B cell (primary cell): ENCODE results near the gene MYH7. TPM values are rescaled to one million over a fixed set of nuclear protein-coding genes. Genes with fewer than 3 reads are reported as not detected.

Experiments
- ATAC-seq: fragments of 200-7000 bp; cut with Tn5 transposase; one replicate; pipeline ENCODE4 v1.10.0; 2021; ENCODE audit warnings: low read depth, mild to moderate bottlenecking, moderate number of reproducible peaks, moderate library complexity
- CTCF ChIA-PET: fragments of 350-600 bp; sonication (Branson Sonifier 250); formaldehyde crosslinking; loops from one replicate; lab custom pipeline; 2021; ENCODE audit warnings: antibody characterized with exemption, inconsistent platforms; lab: Charles Lee
- POLR2A ChIA-PET: fragments of 350-600 bp; sonication (Branson Sonifier 250); formaldehyde crosslinking; loops from one replicate; lab custom pipeline; 2021; ENCODE audit warnings: antibody characterized with exemption; lab: Charles Lee
- DNase-seq: peaks from one replicate; pipeline ENCODE4 v3.0.0; 2013
- H2AFZ ChIP-seq: 2 replicates; pipeline ENCODE4 v1.6.1; 2012; ENCODE audit warnings: mild to moderate bottlenecking, low read depth, low read length; ENCODE audit not compliant: insufficient read depth, poor library complexity, severe bottlenecking
- H3K27ac ChIP-seq, 2 donors: 1 replicate in 1 of 2; 2 replicates in 1 of 2; pipeline ENCODE4 v1.5.1; 2012 to 2013; ENCODE audit warnings: low read length in 2 of 2, mild to moderate bottlenecking in 2 of 2, moderate library complexity in 1 of 2
- H3K27me3 ChIP-seq, 4 experiments: fragments of 200-600 bp in 1 of 4; sonication (generic) in 1 of 4; replicated peaks in 1 of 4; 1 replicate in 2 of 4; 2 replicates in 2 of 4; pipeline versions ENCODE4 v1.6.1 to v1.7.0; 2013 to 2016; ENCODE audit warnings: low read length in 3 of 4, mild to moderate bottlenecking in 2 of 4, mixed read lengths in 1 of 4, moderate library complexity in 1 of 4; ENCODE audit not compliant: insufficient read depth in 4 of 4, control insufficient read depth in 3 of 4; ENCODE audit errors: control extremely low read depth in 1 of 4
- H3K36me3 ChIP-seq, 2 experiments: replicated peaks in 1 of 2; 1 replicate in 1 of 2; 2 replicates in 1 of 2; pipeline versions ENCODE4 v1.6.1 to v1.7.1; 2013; ENCODE audit warnings: low read length in 1 of 2; ENCODE audit not compliant: insufficient read depth in 2 of 2, control insufficient read depth in 1 of 2; ENCODE audit errors: control extremely low read depth in 1 of 2, extremely low read depth in 1 of 2
- H3K4me1 ChIP-seq, 2 donors: fragments of 200-600 bp in 1 of 2; sonication (generic) in 1 of 2; 1 replicate in 1 of 2; 2 replicates in 1 of 2; pipeline versions ENCODE4 v1.5.1 to v1.6.1; 2013 to 2017; ENCODE audit warnings: low read length in 2 of 2; ENCODE audit not compliant: control insufficient read depth in 2 of 2, insufficient read depth in 2 of 2
- H3K4me2 ChIP-seq: replicated peaks from 2 replicates; pipeline ENCODE3; 2012; ENCODE audit warnings: mild to moderate bottlenecking, low read depth, low read length; ENCODE audit not compliant: poor library complexity, severe bottlenecking
- H3K4me3 ChIP-seq, 5 experiments: fragments of 200-600 bp in 1 of 5; sonication (generic) in 1 of 5; 1 replicate in 3 of 5; 2 replicates in 2 of 5; pipeline versions ENCODE4 v1.5.1 to v1.7.0; 2011 to 2016; ENCODE audit warnings: low read length in 4 of 5, mild to moderate bottlenecking in 4 of 5, low read depth in 2 of 5, control low read depth in 1 of 5, moderate library complexity in 1 of 5; ENCODE audit not compliant: insufficient read depth in 1 of 5; ENCODE audit errors: control extremely low read depth in 1 of 5, extremely low read depth in 1 of 5
- H3K79me2 ChIP-seq: fragments of 200-600 bp; sonication (generic); one replicate; pipeline ENCODE4 v1.6.0; 2016; ENCODE audit warnings: low read length; ENCODE audit not compliant: control insufficient read depth, insufficient read depth
- H3K9ac ChIP-seq: fragments of 200-600 bp; sonication (generic); 2 replicates; pipeline ENCODE4 v1.6.1; 2017; ENCODE audit warnings: mild to moderate bottlenecking, low read length, moderate library complexity
- H3K9me3 ChIP-seq, 3 donors: one replicate each; pipeline versions ENCODE4 v1.6.1 to v1.7.1; 2013; ENCODE audit warnings: low read length in 2 of 3; ENCODE audit not compliant: control insufficient read depth in 2 of 3, insufficient read depth in 1 of 3; ENCODE audit errors: control extremely low read depth in 1 of 3
- H4K20me1 ChIP-seq: 2 replicates; pipeline ENCODE4 v1.6.0; 2012; ENCODE audit warnings: mild to moderate bottlenecking, low read length; ENCODE audit not compliant: insufficient read depth, control insufficient read depth, poor library complexity, severe bottlenecking
- H3K27ac Mint-ChIP-seq: one replicate; pipeline ENCODE4 v1.8.0; 2021; ENCODE audit warnings: mixed read lengths
- H3K27me3 Mint-ChIP-seq: one replicate; pipeline ENCODE4 v1.8.0; 2021; ENCODE audit warnings: mixed read lengths
- H3K4me1 Mint-ChIP-seq: one replicate; pipeline ENCODE4 v1.8.0; 2021; ENCODE audit warnings: mixed read lengths
- H3K4me3 Mint-ChIP-seq: one replicate; pipeline ENCODE4 v1.8.0; 2021; ENCODE audit warnings: mixed read lengths
- H3K9me3 Mint-ChIP-seq: one replicate; pipeline ENCODE4 v1.8.0; 2022; ENCODE audit warnings: mixed read lengths; ENCODE audit not compliant: insufficient read depth
- CTCF ChIP-seq: fragments of 200-600 bp; IDR thresholded peaks from one replicate; pipeline ENCODE4 v1.8.0; 2022; ENCODE audit warnings: antibody characterized with exemption, mild to moderate bottlenecking
- EZH2 ChIP-seq: IDR thresholded peaks from 2 replicates; pipeline ENCODE4 v1.6.1; 2012; ENCODE audit warnings: borderline replicate concordance, low read depth, mild to moderate bottlenecking, moderate library complexity, low read length; ENCODE audit not compliant: insufficient read depth, poor library complexity, severe bottlenecking
- WGBS: methylation state at CpG from one replicate; pipeline ENCODE4 v1.1.5; 2013; ENCODE audit warnings: missing lambda C conversion rate; ENCODE audit not compliant: insufficient coverage; 5-methylcytosine and 5-hydroxymethylcytosine counted together
- intact Hi-C: fragments of 100-400 bp; cut with micrococcal nuclease; formaldehyde crosslinking; loops from one replicate; pipeline ENCODE4 v1.10.0; 2022
- polyA plus RNA-seq: library from polyadenylated mRNA; depleted of rRNA; stranded (reverse); fragments of >200 nt; gene quantifications from 2 replicates; pipeline ENCODE4 v1.2.3, GENCODE V29; 2012
- total RNA-seq, 2 donors: library from RNA; stranded (reverse); fragments of 120-200 nt in 1 of 2; gene quantifications; 1 replicate in 1 of 2; 2 replicates in 1 of 2; pipeline versions ENCODE4 v1.2.3 to v1.2.4, GENCODE V29; 2013 to 2022

MYH7 gene
- total and polyA plus RNA-seq, 2 donors (not counting 1 experiment from before 2014, with no cell fraction given): not detected

DNA sequence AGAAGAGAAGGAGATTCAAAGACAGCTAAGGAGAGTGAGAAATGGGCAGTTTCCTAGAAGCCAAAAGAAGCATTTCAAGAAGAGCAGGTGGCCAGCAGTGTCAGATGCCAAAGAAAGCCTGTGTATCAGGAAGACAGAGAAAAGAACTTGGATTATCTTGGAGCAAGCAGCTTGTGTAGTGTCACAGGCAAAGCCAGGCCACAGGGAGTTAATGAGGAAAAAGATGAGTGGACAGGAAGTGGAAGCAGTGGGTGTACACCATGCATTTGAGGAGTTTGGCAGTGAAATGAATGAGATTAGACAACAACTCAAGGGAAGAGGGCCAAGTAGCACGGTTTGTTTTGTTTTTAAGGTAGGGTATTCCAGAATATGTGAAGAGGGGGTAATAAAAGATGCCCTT, 5.6 kb upstream of the MYH7 start:
- no peaks in the 10 kb centered on the region for H3K4me1 Mint-ChIP-seq
- no peak overlapping the region for H3K27ac Mint-ChIP-seq
- H3K27me3 ChIP-seq: peaks cover 0 to 4% (median 1%) of the 10 kb centered on the region in 4 experiments
- H3K36me3 ChIP-seq: no peaks in the 10 kb centered on the region
- intact Hi-C loops: no loop called here
- H2AFZ ChIP-seq: no peak overlapping the region
- no peak overlapping the region for H3K9ac ChIP-seq
- ATAC-seq: no peak
- no peaks in the 10 kb centered on the region for H3K9me3 Mint-ChIP-seq
- no peak for DNase-seq
- H3K4me3 ChIP-seq: no peak overlapping the region
- no peak overlapping the region for H3K4me3 Mint-ChIP-seq
- H3K79me2 ChIP-seq: no peaks in the 10 kb centered on the region
- 67% methylated on average over 1 of the region's 1 CpG for WGBS
- H4K20me1 ChIP-seq: no peaks in the 10 kb centered on the region
- H3K4me1 ChIP-seq: no peaks in the 10 kb centered on the region
- no peaks in the 10 kb centered on the region for H3K9me3 ChIP-seq
- no peak overlapping the region for H3K4me2 ChIP-seq
- peaks cover 36% of the 10 kb centered on the region for H3K27me3 Mint-ChIP-seq
- TF ChIP-seq CTCF (no peak), EZH2 (no peak)
- ChIA-PET POLR2A (no interaction called here), CTCF (interaction anchor here (1.2 kb wide), 1 partner anchor 121 kb away, joined by 3 read pairs; no protein-coding TSS in a partner anchor)
- H3K27ac ChIP-seq: no peak overlapping the region

- Mint-ChIP-seq H3K4me1 (no peaks in the 10 kb centered on the region), H3K27me3 (peaks cover 36% of the 10 kb centered on the region)
- CTCF ChIA-PET: no interaction called here
Measured at GRCh38 chr14:23439107-23439835, 3.8 kb upstream of the MYH7 start.

More at GRCh38 chr14:23439107-23439835, 3.8 kb upstream of the MYH7 start:
- H3K9me3 Mint-ChIP-seq: no peaks in the 10 kb centered on the region
- intact Hi-C loops: no loop called here
- H3K4me1 ChIP-seq: no peaks in the 10 kb centered on the region
- no peak for TF ChIP-seq EZH2
- TF ChIP-seq CTCF: no peak
- no peak overlapping the region for H3K4me3 ChIP-seq
- POLR2A ChIA-PET: no interaction called here
- H3K4me2 ChIP-seq: no peak overlapping the region
- no peak overlapping the region for H3K9ac ChIP-seq
- no peak overlapping the region for H2AFZ ChIP-seq
- 89% methylated on average over 6 of the region's 6 CpGs for WGBS
- H3K27ac Mint-ChIP-seq: no peak overlapping the region
- no peaks in the 10 kb centered on the region for H3K79me2 ChIP-seq
- H3K36me3 ChIP-seq: no peaks in the 10 kb centered on the region
- H3K9me3 ChIP-seq: no peaks in the 10 kb centered on the region
- DNase-seq: no peak
- ATAC-seq: no peak
- no peak overlapping the region for H3K27ac ChIP-seq
- H3K27me3 ChIP-seq: peaks cover 0 to 6% (median 1%) of the 10 kb centered on the region in 4 experiments
- no peaks in the 10 kb centered on the region for H4K20me1 ChIP-seq
- H3K4me3 Mint-ChIP-seq: no peak overlapping the region
